GM12801 (cell line): ENCODE measurements around the gene PPP1R27.

Experiments used
- TF ChIP-seq, protein P1 (sequence below): IDR thresholded peaks from one replicate; pipeline ENCODE4 v1.5.1; 2011; ENCODE audit warnings: control low read depth; ENCODE audit not compliant: insufficient read length; ENCODE audit errors: extremely low read depth

The PPP1R27 gene

DNA sequence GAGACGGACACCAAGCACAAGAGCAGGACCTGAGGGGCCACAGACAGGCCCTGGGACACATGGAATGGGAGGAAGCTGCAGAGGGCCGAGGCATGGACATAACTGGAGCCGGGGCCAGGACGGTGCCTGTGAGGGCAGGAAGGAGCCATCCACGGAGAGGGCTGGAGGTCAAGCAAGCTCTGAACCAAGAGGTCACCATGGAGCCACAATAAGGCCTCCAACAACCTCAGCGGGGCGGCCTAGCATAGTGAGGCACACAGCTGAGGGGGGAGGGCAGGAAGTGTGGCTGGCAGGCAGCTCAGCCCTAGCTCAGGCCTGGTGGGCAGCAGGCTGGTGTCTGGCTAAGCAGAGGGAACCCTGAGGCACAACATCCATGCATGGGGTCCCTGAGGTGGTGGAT is 6.2 kb downstream of the PPP1R27 start:
- TF ChIP-seq, protein P1, sequence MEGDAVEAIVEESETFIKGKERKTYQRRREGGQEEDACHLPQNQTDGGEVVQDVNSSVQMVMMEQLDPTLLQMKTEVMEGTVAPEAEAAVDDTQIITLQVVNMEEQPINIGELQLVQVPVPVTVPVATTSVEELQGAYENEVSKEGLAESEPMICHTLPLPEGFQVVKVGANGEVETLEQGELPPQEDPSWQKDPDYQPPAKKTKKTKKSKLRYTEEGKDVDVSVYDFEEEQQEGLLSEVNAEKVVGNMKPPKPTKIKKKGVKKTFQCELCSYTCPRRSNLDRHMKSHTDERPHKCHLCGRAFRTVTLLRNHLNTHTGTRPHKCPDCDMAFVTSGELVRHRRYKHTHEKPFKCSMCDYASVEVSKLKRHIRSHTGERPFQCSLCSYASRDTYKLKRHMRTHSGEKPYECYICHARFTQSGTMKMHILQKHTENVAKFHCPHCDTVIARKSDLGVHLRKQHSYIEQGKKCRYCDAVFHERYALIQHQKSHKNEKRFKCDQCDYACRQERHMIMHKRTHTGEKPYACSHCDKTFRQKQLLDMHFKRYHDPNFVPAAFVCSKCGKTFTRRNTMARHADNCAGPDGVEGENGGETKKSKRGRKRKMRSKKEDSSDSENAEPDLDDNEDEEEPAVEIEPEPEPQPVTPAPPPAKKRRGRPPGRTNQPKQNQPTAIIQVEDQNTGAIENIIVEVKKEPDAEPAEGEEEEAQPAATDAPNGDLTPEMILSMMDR, result no peak

GRCh38 chr17:81825841-81826466 is 8.9 kb downstream of the PPP1R27 start:
- TF ChIP-seq, protein P1, result no peak

- TF ChIP-seq, protein P1, result no peak
Measured at GRCh38 chr17:81824595-81824994, 10.3 kb downstream of the PPP1R27 start.

GRCh38 chr17:81823820-81824550 is 10.9 kb downstream of the PPP1R27 start:
- TF ChIP-seq, protein P1, result no peak

- TF ChIP-seq, protein P1, result no peak
Measured at GRCh38 chr17:81822996-81823819, 11.6 kb downstream of the PPP1R27 start.

- TF ChIP-seq, protein P1, result no peak
Measured at GRCh38 chr17:81822312-81822637, 12.6 kb downstream of the PPP1R27 start.

- TF ChIP-seq, protein P1, result no peak
Measured at GRCh38 chr17:81821603-81822311, 13.1 kb downstream of the PPP1R27 start.
